ENCODE data around the gene CIDEC. TPM values are rescaled to one million over a fixed set of nuclear protein-coding genes. Genes with fewer than 3 reads are reported as not detected.

Gene CIDEC
- polyA plus RNA-seq, 1 donor from 2014 or later, result not detected

DNA sequence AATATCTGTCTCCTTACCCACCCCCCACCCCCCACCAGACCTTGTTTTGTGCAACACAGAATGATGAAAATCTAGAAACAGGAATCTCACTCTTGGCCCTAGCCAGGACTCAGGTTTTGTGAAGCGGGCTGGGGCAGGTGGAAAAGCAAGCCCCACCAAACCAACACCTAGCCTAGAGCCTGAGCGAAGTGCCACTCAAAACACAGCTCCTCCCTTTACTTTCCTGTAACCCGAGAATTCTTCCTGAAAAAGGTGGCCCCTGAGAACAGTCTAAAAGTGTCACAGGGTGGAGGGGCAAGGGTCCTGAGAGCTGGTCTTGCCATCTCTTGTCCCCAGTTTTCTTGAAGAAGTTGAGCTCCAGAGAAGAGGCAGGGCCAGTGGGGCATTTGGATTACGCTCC is 18.9 kb downstream of the CIDEC start:
- Histone ChIP-seq H3K4me2 (ENCODE audit: low read length) (no peak overlapping the region), H2AFZ (ENCODE audit: low read depth, low read length) (no peak overlapping the region), H3K27ac (ENCODE audit: low read length) (no peak overlapping the region), H3K36me3 (ENCODE audit: insufficient read depth, low read length) (no peaks in the 10 kb centered on the region), H3K4me3 (ENCODE audit: low read length) (no peak overlapping the region), H3K79me2 (replicated peaks; ENCODE audit: insufficient read depth, low read length) (no peaks in the 10 kb centered on the region), H3K9me3 (ENCODE audit: low read length) (no peaks in the 10 kb centered on the region), H3F3A (ENCODE audit: insufficient read depth, low read length, poor library complexity, severe bottlenecking) (no peaks in the 10 kb centered on the region), H3K27me3 (ENCODE audit: insufficient read depth, low read depth, low read length) (no peaks in the 10 kb centered on the region), H3K9ac (ENCODE audit: low read length) (no peak overlapping the region), H4K20me1 (ENCODE audit: insufficient read depth) (no peaks in the 10 kb centered on the region), H3K9me2 (ENCODE audit: insufficient read depth, low read length) (no peaks in the 10 kb centered on the region)
- TF ChIP-seq SMC3 (conservative IDR thresholded peaks at IDR 0.05; ENCODE audit: poor library complexity) (no peak), TAF1 (IDR thresholded peaks at IDR 0.05; ENCODE audit: low read depth) (no peak), POLR2AphosphoS5 (IDR thresholded peaks at IDR 0.05) (no peak), RAD21 (conservative IDR thresholded peaks at IDR 0.05) (no peak), EP300 (conservative IDR thresholded peaks at IDR 0.05; ENCODE audit: poor library complexity, severe bottlenecking) (no peak)
- TF ChIP-seq, protein P1, sequence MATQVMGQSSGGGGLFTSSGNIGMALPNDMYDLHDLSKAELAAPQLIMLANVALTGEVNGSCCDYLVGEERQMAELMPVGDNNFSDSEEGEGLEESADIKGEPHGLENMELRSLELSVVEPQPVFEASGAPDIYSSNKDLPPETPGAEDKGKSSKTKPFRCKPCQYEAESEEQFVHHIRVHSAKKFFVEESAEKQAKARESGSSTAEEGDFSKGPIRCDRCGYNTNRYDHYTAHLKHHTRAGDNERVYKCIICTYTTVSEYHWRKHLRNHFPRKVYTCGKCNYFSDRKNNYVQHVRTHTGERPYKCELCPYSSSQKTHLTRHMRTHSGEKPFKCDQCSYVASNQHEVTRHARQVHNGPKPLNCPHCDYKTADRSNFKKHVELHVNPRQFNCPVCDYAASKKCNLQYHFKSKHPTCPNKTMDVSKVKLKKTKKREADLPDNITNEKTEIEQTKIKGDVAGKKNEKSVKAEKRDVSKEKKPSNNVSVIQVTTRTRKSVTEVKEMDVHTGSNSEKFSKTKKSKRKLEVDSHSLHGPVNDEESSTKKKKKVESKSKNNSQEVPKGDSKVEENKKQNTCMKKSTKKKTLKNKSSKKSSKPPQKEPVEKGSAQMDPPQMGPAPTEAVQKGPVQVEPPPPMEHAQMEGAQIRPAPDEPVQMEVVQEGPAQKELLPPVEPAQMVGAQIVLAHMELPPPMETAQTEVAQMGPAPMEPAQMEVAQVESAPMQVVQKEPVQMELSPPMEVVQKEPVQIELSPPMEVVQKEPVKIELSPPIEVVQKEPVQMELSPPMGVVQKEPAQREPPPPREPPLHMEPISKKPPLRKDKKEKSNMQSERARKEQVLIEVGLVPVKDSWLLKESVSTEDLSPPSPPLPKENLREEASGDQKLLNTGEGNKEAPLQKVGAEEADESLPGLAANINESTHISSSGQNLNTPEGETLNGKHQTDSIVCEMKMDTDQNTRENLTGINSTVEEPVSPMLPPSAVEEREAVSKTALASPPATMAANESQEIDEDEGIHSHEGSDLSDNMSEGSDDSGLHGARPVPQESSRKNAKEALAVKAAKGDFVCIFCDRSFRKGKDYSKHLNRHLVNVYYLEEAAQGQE (IDR thresholded peaks at IDR 0.05; ENCODE audit: borderline replicate concordance), result no peak
- TF ChIP-seq, protein P2, sequence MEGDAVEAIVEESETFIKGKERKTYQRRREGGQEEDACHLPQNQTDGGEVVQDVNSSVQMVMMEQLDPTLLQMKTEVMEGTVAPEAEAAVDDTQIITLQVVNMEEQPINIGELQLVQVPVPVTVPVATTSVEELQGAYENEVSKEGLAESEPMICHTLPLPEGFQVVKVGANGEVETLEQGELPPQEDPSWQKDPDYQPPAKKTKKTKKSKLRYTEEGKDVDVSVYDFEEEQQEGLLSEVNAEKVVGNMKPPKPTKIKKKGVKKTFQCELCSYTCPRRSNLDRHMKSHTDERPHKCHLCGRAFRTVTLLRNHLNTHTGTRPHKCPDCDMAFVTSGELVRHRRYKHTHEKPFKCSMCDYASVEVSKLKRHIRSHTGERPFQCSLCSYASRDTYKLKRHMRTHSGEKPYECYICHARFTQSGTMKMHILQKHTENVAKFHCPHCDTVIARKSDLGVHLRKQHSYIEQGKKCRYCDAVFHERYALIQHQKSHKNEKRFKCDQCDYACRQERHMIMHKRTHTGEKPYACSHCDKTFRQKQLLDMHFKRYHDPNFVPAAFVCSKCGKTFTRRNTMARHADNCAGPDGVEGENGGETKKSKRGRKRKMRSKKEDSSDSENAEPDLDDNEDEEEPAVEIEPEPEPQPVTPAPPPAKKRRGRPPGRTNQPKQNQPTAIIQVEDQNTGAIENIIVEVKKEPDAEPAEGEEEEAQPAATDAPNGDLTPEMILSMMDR (IDR thresholded peaks at IDR 0.05; ENCODE audit: poor library complexity, severe bottlenecking), result no peak

DNA sequence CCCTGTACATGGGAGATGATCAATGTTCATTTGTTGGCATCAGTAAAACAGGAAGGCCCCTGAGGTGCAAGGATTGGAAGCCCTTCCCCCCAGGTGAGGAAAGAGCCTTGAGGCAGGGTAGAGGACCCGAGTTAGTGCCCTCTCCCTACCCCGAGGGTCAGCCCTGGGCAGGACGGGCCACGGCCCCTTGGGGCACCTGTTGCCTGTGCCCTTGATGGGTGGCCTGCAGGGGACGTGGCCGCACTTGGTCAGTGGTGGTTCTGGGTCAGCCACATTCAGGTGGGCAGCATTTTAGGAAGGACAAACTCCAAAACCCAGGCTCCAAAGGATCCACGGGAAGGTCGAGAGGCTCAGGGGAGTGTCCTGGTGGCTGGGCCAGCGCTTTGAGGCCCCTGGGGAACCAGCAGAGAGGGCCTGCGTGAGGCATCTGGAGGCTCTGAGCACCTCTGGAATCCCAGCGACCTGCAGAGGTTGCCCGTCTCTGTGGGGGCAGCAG is 20.5 kb downstream of the CIDEC start:
- H3K36me3 ChIP-seq (ENCODE audit: insufficient read depth, low read length), result no peaks in the 10 kb centered on the region
- no peaks in the 10 kb centered on the region for H3K79me2 ChIP-seq (replicated peaks; ENCODE audit: insufficient read depth, low read length)
- no peaks in the 10 kb centered on the region for H3K9me3 ChIP-seq (ENCODE audit: low read length)

More for the DNA sequence above, 20.5 kb downstream of the CIDEC start:
- no peaks in the 10 kb centered on the region for H4K20me1 ChIP-seq (ENCODE audit: insufficient read depth)
- no peaks in the 10 kb centered on the region for H3F3A ChIP-seq (ENCODE audit: insufficient read depth, low read length, poor library complexity, severe bottlenecking)
- TF ChIP-seq, protein P1 (IDR thresholded peaks at IDR 0.05; ENCODE audit: borderline replicate concordance), result no peak
- TF ChIP-seq POLR2AphosphoS5 (IDR thresholded peaks at IDR 0.05), result no peak
- TF ChIP-seq EZH2 (IDR thresholded peaks at IDR 0.05; ENCODE audit: borderline replicate concordance, insufficient read depth, low read length, poor library complexity, severe bottlenecking), result no peak
- TF ChIP-seq RAD21 (conservative IDR thresholded peaks at IDR 0.05), result no peak
- TF ChIP-seq EP300 (conservative IDR thresholded peaks at IDR 0.05; ENCODE audit: poor library complexity, severe bottlenecking), result no peak
- TF ChIP-seq SMC3 (conservative IDR thresholded peaks at IDR 0.05; ENCODE audit: poor library complexity), result no peak
- no peak for TF ChIP-seq MXI1 (conservative IDR thresholded peaks at IDR 0.05; ENCODE audit: poor library complexity, severe bottlenecking)
- TF ChIP-seq, protein P2 (IDR thresholded peaks at IDR 0.05; ENCODE audit: poor library complexity, severe bottlenecking), result no peak
- no peak for TF ChIP-seq TAF1 (IDR thresholded peaks at IDR 0.05; ENCODE audit: low read depth)
- H3K4me2 ChIP-seq (ENCODE audit: low read length), result no peak overlapping the region
- no peak overlapping the region for H3K9ac ChIP-seq (ENCODE audit: low read length)
- no peak overlapping the region for H3K27ac ChIP-seq (ENCODE audit: low read length)
- no peak overlapping the region for H3K4me3 ChIP-seq (ENCODE audit: low read length)
- no peaks in the 10 kb centered on the region for H3K27me3 ChIP-seq (ENCODE audit: insufficient read depth, low read depth, low read length)
- no peak overlapping the region for H2AFZ ChIP-seq (ENCODE audit: low read depth, low read length)
- H3K9me2 ChIP-seq (ENCODE audit: insufficient read depth, low read length), result no peaks in the 10 kb centered on the region
